PC-3 (cell line): Measurements from ENCODE around the gene DPEP1.

ENCODE experiments used
- CTCF ChIP-seq: fragments of 300-600 bp; sonication (generic); conservative IDR thresholded peaks from 2 replicates; pipeline ENCODE4 v1.5.1; 2017; ENCODE audit warnings: antibody characterized with exemption, low read depth, mild to moderate bottlenecking, low read length
- EZH2 ChIP-seq: fragments of 300-600 bp; sonication (generic); IDR thresholded peaks from one replicate; pipeline ENCODE4 v1.6.1; 2017; ENCODE audit warnings: antibody characterized with exemption, mild to moderate bottlenecking, low read length; ENCODE audit not compliant: unreplicated experiment

GRCh38 chr16:89668790-89669158, 55.3 kb downstream of the DPEP1 start:
- TF ChIP-seq CTCF (no peak), EZH2 (no peak)
